OCI-LY1 (cell line): ENCODE measurements around the gene RAB11FIP3.

Experiments used
- CTCF ChIP-seq: fragments of 200-600 bp; sonication (generic), shearing (Covaris generic); IDR thresholded peaks from 2 replicates; pipeline ENCODE4 v1.5.1; 2017; ENCODE audit warnings: mild to moderate bottlenecking, antibody characterized with exemption, low read length, moderate library complexity, mixed read lengths
- EZH2 ChIP-seq: fragments of 200-600 bp; sonication (generic), shearing (Covaris generic); IDR thresholded peaks from 2 replicates; pipeline ENCODE4 v1.8.0; 2017; ENCODE audit warnings: borderline replicate concordance, mixed run types, mild to moderate bottlenecking, antibody characterized with exemption, low read length, moderate library complexity, mixed read lengths

GRCh38 chr16:510066-510825 lies 84.8 kb downstream of the RAB11FIP3 start:
- TF ChIP-seq CTCF: no peak
- no peak for TF ChIP-seq EZH2
